Gastrocnemius medialis (tissue), 4 donors: Measurements from ENCODE around the gene GOPC. TPM values are rescaled to one million over a fixed set of nuclear protein-coding genes. Genes with fewer than 3 reads are reported as not detected.
A peak's percentile ranks its signal among the peaks of the same experiment; 100 is the strongest.
"Not testable (repeated sequence)": the region's sequence is repeated elsewhere in the genome, so short reads cannot be mapped to it uniquely, and the experiment has no call there.

Experiments
- ATAC-seq, 2 donors: fragments of 150-250 bp; one replicate each; pipeline ENCODE4 v1.9.1; 2016
- DNase-seq, 2 donors: peaks; one replicate each; pipeline ENCODE4 v3.0.0-alpha.2; 2019
- H3K27ac ChIP-seq, 4 donors: fragments of 200-600 bp; sonication (generic); 1 replicate in 1 of 4; 2 replicates in 3 of 4; pipeline ENCODE4 v1.5.1; 2016 to 2018; ENCODE audit warnings: mild to moderate bottlenecking in 2 of 4, moderate library complexity in 1 of 4
- H3K27me3 ChIP-seq, 3 donors: fragments of 200-600 bp; sonication (generic) in 2 of 3; 1 replicate in 1 of 3; 2 replicates in 2 of 3; pipeline versions ENCODE4 v1.5.1 to v1.6.0; 2016 to 2019; ENCODE audit warnings: mild to moderate bottlenecking in 1 of 3, moderate library complexity in 1 of 3
- H3K36me3 ChIP-seq, 2 donors: fragments of 200-600 bp; sonication (generic) in 1 of 2; one replicate each; pipeline ENCODE4 v1.5.1; 2017 to 2018
- H3K4me1 ChIP-seq, 2 donors: fragments of 200-600 bp; sonication (generic) in 1 of 2; one replicate each; pipeline ENCODE4 v1.5.1; 2016 to 2017; ENCODE audit warnings: mild to moderate bottlenecking in 2 of 2
- H3K4me3 ChIP-seq, 4 donors: fragments of 200-600 bp; sonication (generic) in 3 of 4; 1 replicate in 1 of 4; 2 replicates in 3 of 4; pipeline ENCODE4 v1.5.1; 2016 to 2019; ENCODE audit warnings: mild to moderate bottlenecking in 2 of 4
- H3K9me3 ChIP-seq, 3 donors: fragments of 200-600 bp; sonication (generic) in 2 of 3; 1 replicate in 1 of 3; 2 replicates in 2 of 3; pipeline ENCODE4 v1.5.1; 2016 to 2019
- CTCF ChIP-seq, 5 experiments: fragments of 450-650 bp in 3 of 5; fragments of 200-600 bp in 2 of 5; sonication (generic) in 2 of 5; IDR thresholded peaks in 4 of 5; conservative IDR thresholded peaks in 1 of 5; 1 replicate in 4 of 5; 2 replicates in 1 of 5; pipeline ENCODE4 v1.5.1; 2016 to 2019; ENCODE audit warnings: antibody characterized with exemption in 5 of 5, mild to moderate bottlenecking in 3 of 5, moderate library complexity in 3 of 5
- POLR2A ChIP-seq, 2 donors: fragments of 450-650 bp; IDR thresholded peaks; one replicate each; pipeline ENCODE4 v1.6.1; 2017; ENCODE audit warnings: antibody characterized with exemption in 2 of 2, mild to moderate bottlenecking in 2 of 2, moderate library complexity in 2 of 2
- in situ Hi-C, 4 donors: fragments of 200-750 bp; cut with MboI; loops; one replicate each; pipeline versions ENCODE4 v1.15.0 to v1.8.0; 2017; ENCODE audit warnings: low sequenced_read_pairs in 4 of 4
- intact Hi-C: fragments of 100-400 bp; cut with DNase I; formaldehyde crosslinking; loops from one replicate; pipeline ENCODE4 v1.15.1; 2023; ENCODE audit warnings: low total_unique reads
- total RNA-seq, 4 donors: library from RNA; depleted of rRNA; stranded (reverse); fragments of >200 nt; gene quantifications; one replicate each; pipeline versions ENCODE4 v1.1.0 to v1.2.3, GENCODE V29; 2016

Gene GOPC
- 10 to 100 TPM; 12.0 to 19.3 (median 13.6) TPM for total RNA-seq

- in situ Hi-C loops = loop anchor here in 2 of 4 donors (10.0 kb wide), 2 partner anchors 72 to 258 kb away; partner anchors contain the start of gene NUS1 (in 1 of the 2)
- DNase-seq (peak; percentile 95 to 97), ATAC-seq (peak; percentile 97 to 99)
- Histone ChIP-seq H3K27me3 (no peaks in the 10 kb centered on the region), H3K9me3 (no peaks in the 10 kb centered on the region), H3K36me3 (peaks cover 0 to 5% of the 10 kb centered on the region in 2 donors), H3K27ac (peak within 1 kb of the TSS; percentile 93 to 94 (median 93)), H3K4me1 (peaks cover 22 to 27% of the 10 kb centered on the region in 2 donors), H3K4me3 (peak within 1 kb of the TSS; percentile 87 to 99 (median 92))
- intact Hi-C loops = loop anchor here (1.0 to 5.0 kb wide), 5 partner anchors 55 to 340 kb away; partner anchors contain the start of gene NUS1
- peak in 2 of 5 experiments; percentile 10 to 19 for TF ChIP-seq CTCF (IDR thresholded peaks at IDR 0.05 in 4 of 5, conservative IDR thresholded peaks at IDR 0.05 in 1 of 5)
- TF ChIP-seq POLR2A (IDR thresholded peaks at IDR 0.05) = peak; percentile 80 to 85
Observed at GRCh38 chr6:117602151-117602898, at the start of gene GOPC. GOPC (minus strand) TSS chr6:117602511; CDS start chr6:117602288, 223 bp downstream.

DNA sequence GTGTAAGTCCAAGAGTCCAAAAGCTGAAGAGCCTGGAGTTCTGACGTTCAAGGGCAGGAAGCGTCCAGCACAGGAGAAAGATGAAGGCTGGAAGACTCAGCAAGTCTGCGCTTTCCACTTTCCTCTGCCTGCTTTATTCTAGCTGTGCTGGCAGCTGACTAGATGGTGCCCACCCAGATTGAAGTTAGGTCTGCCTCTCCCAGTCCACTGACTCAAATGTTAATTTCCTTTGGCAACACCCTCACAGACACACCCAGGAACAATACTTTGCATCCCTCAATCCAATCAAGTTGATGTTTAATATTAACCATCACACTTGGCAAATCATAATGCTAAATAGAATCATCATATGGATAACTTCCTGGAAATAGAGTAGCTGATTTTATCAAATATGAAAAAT, 49.7 kb upstream of the GOPC start:
- intact Hi-C loops, H3K4me1 ChIP-seq, H3K27me3 ChIP-seq, DNase-seq, in situ Hi-C loops, H3K9me3 ChIP-seq, H3K4me3 ChIP-seq, H3K36me3 ChIP-seq, H3K27ac ChIP-seq, ATAC-seq: not testable (repeated sequence)

GRCh38 chr6:117642976-117643375, 40.7 kb upstream of the GOPC start:
- Histone ChIP-seq H3K27me3 (no peaks in the 10 kb centered on the region), H3K27ac (no peak overlapping the region), H3K4me1 (no peaks in the 10 kb centered on the region), H3K4me3 (no peak overlapping the region), H3K36me3 (no peaks in the 10 kb centered on the region), H3K9me3 (no peaks in the 10 kb centered on the region)
- ATAC-seq (no peak), DNase-seq (no peak)
- TF ChIP-seq POLR2A (IDR thresholded peaks at IDR 0.05) (no peak), CTCF (IDR thresholded peaks at IDR 0.05 in 4 of 5, conservative IDR thresholded peaks at IDR 0.05 in 1 of 5) (no peak)
- intact Hi-C loops = no loop called here
- in situ Hi-C loops = no loop called here

DNA sequence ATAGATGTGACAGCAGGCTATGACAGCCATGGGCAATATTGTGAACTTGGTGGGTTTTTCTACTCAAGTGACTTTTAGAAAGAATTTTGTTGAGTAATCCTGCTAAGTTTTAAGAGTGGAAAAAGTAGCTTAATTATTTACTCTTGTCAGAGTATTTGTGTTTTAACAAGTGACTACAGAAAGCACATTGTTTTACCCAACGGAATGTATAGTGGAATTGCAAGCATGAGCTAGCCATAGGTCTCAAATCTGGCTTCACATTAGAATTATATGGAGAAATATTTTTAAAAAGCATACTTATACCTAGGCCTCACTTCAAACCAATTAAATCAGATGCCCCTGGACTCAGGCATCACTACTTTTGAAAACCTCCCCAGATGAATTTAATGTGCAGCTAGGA, 35.5 kb upstream of the GOPC start:
- Histone ChIP-seq H3K27me3 (no peaks in the 10 kb centered on the region), H3K9me3 (no peaks in the 10 kb centered on the region), H3K27ac (no peak overlapping the region), H3K4me1 (no peaks in the 10 kb centered on the region), H3K36me3 (no peaks in the 10 kb centered on the region), H3K4me3 (no peak overlapping the region)
- no peak for TF ChIP-seq CTCF (IDR thresholded peaks at IDR 0.05 in 4 of 5, conservative IDR thresholded peaks at IDR 0.05 in 1 of 5)
- TF ChIP-seq POLR2A (IDR thresholded peaks at IDR 0.05) = no peak
- intact Hi-C loops = no loop called here
- no peak for DNase-seq
- ATAC-seq = no peak
- in situ Hi-C loops = no loop called here

GRCh38 chr6:117629119-117629660, 26.9 kb upstream of the GOPC start:
- Histone ChIP-seq H3K27ac (no peak overlapping the region), H3K4me3 (no peak overlapping the region), H3K27me3 (no peaks in the 10 kb centered on the region), H3K4me1 (no peaks in the 10 kb centered on the region), H3K9me3 (peaks cover 0 to 5% (median 0%) of the 10 kb centered on the region in 3 donors), H3K36me3 (no peaks in the 10 kb centered on the region)
- intact Hi-C loops = no loop called here
- TF ChIP-seq CTCF (IDR thresholded peaks at IDR 0.05 in 4 of 5, conservative IDR thresholded peaks at IDR 0.05 in 1 of 5) (no peak), POLR2A (IDR thresholded peaks at IDR 0.05) (no peak)
- DNase-seq (no peak), ATAC-seq (no peak)
- in situ Hi-C loops = no loop called here
